DND-41 (cell line): ENCODE results near the gene WNT10A.

Source experiments
- EZH2 ChIP-seq: IDR thresholded peaks from 3 replicates; pipeline ENCODE4 v1.6.1; 2012; ENCODE audit warnings: borderline replicate concordance, low read depth, mild to moderate bottlenecking, moderate library complexity, low read length, inconsistent platforms; ENCODE audit not compliant: severe bottlenecking
- TF ChIP-seq, protein P1 (sequence below): IDR thresholded peaks from 2 replicates; pipeline ENCODE4 v1.5.1; 2012; ENCODE audit warnings: borderline replicate concordance, low read length, moderate library complexity, mild to moderate bottlenecking; ENCODE audit not compliant: poor library complexity, severe bottlenecking; ENCODE audit errors: extremely low read depth

DNA sequence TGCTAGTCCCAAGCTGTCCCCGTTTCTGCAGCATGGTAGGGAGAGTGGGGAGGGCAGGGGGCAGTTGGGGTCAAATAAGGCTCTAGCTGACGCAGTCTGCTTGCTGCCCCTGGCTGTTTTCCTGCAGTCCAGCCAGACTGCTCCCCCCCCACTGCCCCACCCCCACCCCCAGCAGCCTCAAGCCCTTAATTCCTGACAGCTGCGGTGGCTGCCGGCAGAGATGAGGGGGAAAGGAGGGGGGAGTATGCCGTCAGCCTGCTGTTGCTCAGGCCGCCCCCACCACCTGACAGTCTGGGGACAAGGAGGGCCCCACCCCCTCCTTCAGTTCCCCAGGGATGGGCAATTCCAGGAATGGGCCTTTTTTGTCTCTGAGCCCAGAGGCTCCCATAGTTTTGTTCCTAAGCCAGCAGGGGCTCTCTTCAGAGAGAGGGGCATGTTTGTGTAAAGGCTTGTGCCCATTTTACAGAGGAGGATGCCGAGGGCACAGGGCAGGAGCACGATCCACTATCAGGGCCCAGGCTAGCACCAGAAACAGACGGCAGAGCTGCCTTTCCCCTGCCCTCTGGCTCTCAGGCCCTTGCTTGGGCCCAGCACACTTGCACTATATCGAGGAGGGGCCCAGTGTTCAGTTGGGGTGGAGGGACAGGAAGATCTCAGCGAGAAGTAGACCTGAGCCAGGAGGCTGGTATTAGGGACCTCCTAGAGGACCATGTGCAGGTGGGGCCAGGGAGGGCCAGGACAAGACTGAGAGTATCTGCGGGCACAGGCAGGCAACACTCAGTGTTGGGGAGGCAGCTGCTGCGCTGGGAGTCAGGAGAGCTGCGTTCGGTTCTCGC is 1.5 kb upstream of the WNT10A start:
- TF ChIP-seq, protein P1, sequence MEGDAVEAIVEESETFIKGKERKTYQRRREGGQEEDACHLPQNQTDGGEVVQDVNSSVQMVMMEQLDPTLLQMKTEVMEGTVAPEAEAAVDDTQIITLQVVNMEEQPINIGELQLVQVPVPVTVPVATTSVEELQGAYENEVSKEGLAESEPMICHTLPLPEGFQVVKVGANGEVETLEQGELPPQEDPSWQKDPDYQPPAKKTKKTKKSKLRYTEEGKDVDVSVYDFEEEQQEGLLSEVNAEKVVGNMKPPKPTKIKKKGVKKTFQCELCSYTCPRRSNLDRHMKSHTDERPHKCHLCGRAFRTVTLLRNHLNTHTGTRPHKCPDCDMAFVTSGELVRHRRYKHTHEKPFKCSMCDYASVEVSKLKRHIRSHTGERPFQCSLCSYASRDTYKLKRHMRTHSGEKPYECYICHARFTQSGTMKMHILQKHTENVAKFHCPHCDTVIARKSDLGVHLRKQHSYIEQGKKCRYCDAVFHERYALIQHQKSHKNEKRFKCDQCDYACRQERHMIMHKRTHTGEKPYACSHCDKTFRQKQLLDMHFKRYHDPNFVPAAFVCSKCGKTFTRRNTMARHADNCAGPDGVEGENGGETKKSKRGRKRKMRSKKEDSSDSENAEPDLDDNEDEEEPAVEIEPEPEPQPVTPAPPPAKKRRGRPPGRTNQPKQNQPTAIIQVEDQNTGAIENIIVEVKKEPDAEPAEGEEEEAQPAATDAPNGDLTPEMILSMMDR, result no peak
- TF ChIP-seq EZH2, result no peak
